Measurements from ENCODE around the gene ZNF609.
A peak's percentile ranks its signal among the peaks of the same experiment; 100 is the strongest.

Gene ZNF609

DNA sequence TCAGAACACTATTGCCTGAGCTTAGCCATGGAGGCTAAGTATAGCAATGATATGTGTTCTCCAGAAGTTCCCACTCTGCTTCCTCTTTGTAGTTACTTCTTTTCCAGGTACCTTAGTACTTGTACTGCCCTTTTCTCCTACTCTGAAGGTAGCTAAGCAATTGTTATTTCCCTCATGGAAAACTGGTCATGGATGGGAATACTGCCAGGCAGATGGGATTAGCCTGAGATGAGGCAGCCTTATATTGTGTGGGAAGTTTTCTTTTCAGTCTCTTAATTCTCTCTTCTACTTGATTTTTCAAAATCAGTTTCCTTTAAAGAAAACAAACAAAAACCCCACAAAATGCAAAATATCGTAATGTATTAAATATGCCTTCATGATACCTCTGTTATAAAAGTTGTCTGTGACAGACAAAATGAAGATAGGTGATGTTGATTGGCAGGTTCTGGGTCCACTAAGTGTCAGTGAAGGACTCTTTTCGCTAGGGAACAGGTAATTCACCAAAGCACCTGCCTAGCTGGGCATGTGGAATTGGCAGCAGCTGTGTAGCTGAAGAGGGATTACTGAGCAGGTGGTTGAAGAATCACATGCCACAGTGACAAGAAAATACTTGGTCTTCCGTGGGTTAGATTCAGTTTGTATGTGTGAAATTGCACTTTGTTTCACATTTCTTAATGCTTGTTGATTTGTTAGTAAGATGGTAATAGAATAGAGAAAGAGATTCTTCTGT is 4.1 kb downstream of the ZNF609 start:
- POLR2A ChIA-PET = no interaction called here
- Histone ChIP-seq H3K9me3 (ENCODE audit: control extremely low read depth in 1 of 5, control insufficient read depth in 4 of 5, insufficient read depth in 2 of 5, low read depth in 1 of 5, low read length in 4 of 5) (no peaks in the 10 kb centered on the region), H3K27ac (ENCODE audit: insufficient read depth in 1 of 2, low read depth in 1 of 2, low read length in 2 of 2, poor library complexity in 1 of 2, severe bottlenecking in 2 of 2) (peak overlapping the region in 1 of 2 experiments; percentile 1), H3K4me3 (ENCODE audit: control insufficient read depth in 1 of 7, extremely low read depth in 1 of 7, insufficient read depth in 4 of 7, low read depth in 2 of 7, low read length in 6 of 7) (peak overlapping the region in 1 of 7 experiments; percentile 19), H3K27me3 (replicated peaks in 2 of 5; ENCODE audit: control insufficient read depth in 4 of 5, insufficient read depth in 5 of 5, low read length in 4 of 5) (no peaks in the 10 kb centered on the region), H3K36me3 (ENCODE audit: control insufficient read depth in 4 of 4, insufficient read depth in 4 of 4, low read length in 3 of 4) (peaks cover 3 to 14% (median 7%) of the 10 kb centered on the region in 4 experiments), H3K4me1 (ENCODE audit: control extremely low read depth in 1 of 4, control insufficient read depth in 4 of 4, insufficient read depth in 4 of 4, low read length in 3 of 4) (peaks cover 20 to 63% (median 54%) of the 10 kb centered on the region in 4 experiments)
- DNase-seq = no peak
- WGBS (ENCODE audit: insufficient coverage) = 54% methylated on average over 2 of the region's 3 CpGs
- CTCF ChIA-PET = interaction anchor here (1.0 to 1.4 kb wide), 4 partner anchors 13 to 189 kb away, joined by 3 to 4 read pairs (median 4); no protein-coding TSS in a partner anchor

DNA sequence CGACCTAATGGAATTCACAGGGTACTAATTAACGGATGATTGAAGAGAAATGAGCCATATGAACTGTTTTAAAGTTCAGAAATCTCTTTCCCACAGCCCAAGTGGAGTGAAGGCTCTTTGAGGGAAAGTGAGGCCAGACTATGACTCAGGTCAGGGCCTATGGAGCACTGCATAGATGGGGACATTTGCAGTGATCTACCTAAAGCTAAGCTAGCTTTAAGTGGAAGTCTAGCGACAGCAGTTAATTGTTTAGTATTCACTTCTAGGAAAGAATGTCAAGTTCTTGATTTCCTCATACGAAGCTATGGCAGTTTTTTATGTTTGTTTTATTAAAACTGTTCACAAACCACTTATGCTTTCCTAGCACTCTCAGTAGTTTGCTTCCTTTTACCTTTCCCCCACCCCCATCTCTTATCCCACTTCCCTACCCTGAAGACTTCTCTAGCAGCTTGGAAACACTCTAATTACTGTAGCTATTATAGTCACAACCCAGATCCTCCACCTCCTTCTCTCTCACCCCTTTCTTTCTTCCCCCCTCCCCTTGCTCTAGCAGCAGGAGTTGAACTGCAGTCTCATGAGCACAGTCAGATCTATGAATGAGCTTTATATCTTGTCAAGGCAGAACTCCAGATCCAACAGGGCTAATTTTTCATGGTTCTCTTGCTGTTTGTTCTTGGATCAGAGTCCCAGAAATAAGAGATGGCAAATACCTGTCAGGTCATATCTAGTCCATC is 6.2 kb downstream of the ZNF609 start:
- peaks cover 6 to 15% (median 10%) of the 10 kb centered on the region in 4 experiments for H3K36me3 ChIP-seq (ENCODE audit: control insufficient read depth in 4 of 4, insufficient read depth in 4 of 4, low read length in 3 of 4)
- H3K27me3 ChIP-seq (replicated peaks in 2 of 5; ENCODE audit: control insufficient read depth in 4 of 5, insufficient read depth in 5 of 5, low read length in 4 of 5) = no peaks in the 10 kb centered on the region
- peaks cover 17 to 49% (median 42%) of the 10 kb centered on the region in 4 experiments for H3K4me1 ChIP-seq (ENCODE audit: control extremely low read depth in 1 of 4, control insufficient read depth in 4 of 4, insufficient read depth in 4 of 4, low read length in 3 of 4)
- H3K4me3 ChIP-seq (ENCODE audit: control insufficient read depth in 1 of 7, extremely low read depth in 1 of 7, insufficient read depth in 4 of 7, low read depth in 2 of 7, low read length in 6 of 7) = peak overlapping the region in 1 of 7 experiments; percentile 36
- H3K9me3 ChIP-seq (ENCODE audit: control extremely low read depth in 1 of 5, control insufficient read depth in 4 of 5, insufficient read depth in 2 of 5, low read depth in 1 of 5, low read length in 4 of 5) = no peaks in the 10 kb centered on the region
- DNase-seq = no peak
- WGBS (ENCODE audit: insufficient coverage) = no CpG with 5 or more reads among the region's 4 CpGs
- CTCF ChIA-PET = interaction anchor here (0.7 to 2.0 kb wide), 6 partner anchors 8 to 64 kb away, joined by 3 to 6 read pairs (median 3); no protein-coding TSS in a partner anchor
- peak overlapping the region in 1 of 2 experiments; percentile 22 for H3K27ac ChIP-seq (ENCODE audit: insufficient read depth in 1 of 2, low read depth in 1 of 2, low read length in 2 of 2, poor library complexity in 1 of 2, severe bottlenecking in 2 of 2)
- POLR2A ChIA-PET = no interaction called here

DNA sequence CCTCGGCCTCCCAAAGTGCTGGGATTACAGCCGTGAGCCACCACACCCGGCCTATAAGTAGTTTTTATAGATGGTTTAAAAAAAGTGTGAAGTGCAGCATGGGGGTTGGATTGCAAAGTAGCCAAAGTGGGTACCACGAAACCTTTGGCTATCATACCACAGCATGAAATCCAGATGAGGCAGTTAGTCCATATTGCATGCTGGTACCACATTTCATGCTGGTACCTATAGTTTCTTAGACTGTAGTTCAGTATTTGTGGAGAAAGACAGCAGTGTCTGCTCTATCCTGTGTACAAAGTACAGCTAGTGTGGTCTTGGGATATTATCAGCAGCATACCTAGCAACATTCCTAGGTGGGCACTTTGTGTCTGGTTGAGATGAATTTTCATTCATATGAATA is 11.8 kb downstream of the ZNF609 start:
- no peak for DNase-seq
- WGBS (ENCODE audit: insufficient coverage) = 100% methylated on average over 4 of the region's 4 CpGs
- Histone ChIP-seq H3K4me1 (ENCODE audit: control extremely low read depth in 1 of 4, control insufficient read depth in 4 of 4, insufficient read depth in 4 of 4, low read length in 3 of 4) (peaks cover 0 to 11% (median 6%) of the 10 kb centered on the region in 4 experiments), H3K4me3 (ENCODE audit: control insufficient read depth in 1 of 7, extremely low read depth in 1 of 7, insufficient read depth in 4 of 7, low read depth in 2 of 7, low read length in 6 of 7) (no peak overlapping the region), H3K9me3 (ENCODE audit: control extremely low read depth in 1 of 5, control insufficient read depth in 4 of 5, insufficient read depth in 2 of 5, low read depth in 1 of 5, low read length in 4 of 5) (no peaks in the 10 kb centered on the region), H3K27ac (ENCODE audit: insufficient read depth in 1 of 2, low read depth in 1 of 2, low read length in 2 of 2, poor library complexity in 1 of 2, severe bottlenecking in 2 of 2) (no peak overlapping the region), H3K27me3 (replicated peaks in 2 of 5; ENCODE audit: control insufficient read depth in 4 of 5, insufficient read depth in 5 of 5, low read length in 4 of 5) (no peaks in the 10 kb centered on the region), H3K36me3 (ENCODE audit: control insufficient read depth in 4 of 4, insufficient read depth in 4 of 4, low read length in 3 of 4) (peaks cover 6 to 22% (median 14%) of the 10 kb centered on the region in 4 experiments)
- ChIA-PET CTCF (no interaction called here), POLR2A (no interaction called here)

DNA sequence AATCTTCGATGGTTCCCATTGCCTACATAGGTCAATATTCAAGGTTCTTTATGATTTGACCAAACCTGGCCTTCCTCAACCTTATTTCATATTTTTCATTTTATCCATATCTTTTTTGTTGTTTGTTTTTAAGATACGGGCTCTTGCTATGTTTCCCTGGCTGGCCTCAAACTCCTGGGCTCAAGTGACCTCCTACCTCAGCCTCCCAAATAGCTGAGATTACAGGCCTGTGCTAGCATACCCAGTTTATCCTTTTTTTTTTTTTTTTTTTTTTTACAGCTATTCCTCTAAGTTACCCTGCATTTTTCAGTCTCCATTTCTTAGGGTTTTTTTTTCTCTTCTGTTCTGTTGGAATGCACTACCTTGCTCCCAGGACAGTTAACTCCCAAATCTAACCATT is 14.5 kb downstream of the ZNF609 start:
- 100% methylated on average over 1 of the region's 2 CpGs for WGBS (ENCODE audit: insufficient coverage)
- Histone ChIP-seq H3K27ac (ENCODE audit: insufficient read depth in 1 of 2, low read depth in 1 of 2, low read length in 2 of 2, poor library complexity in 1 of 2, severe bottlenecking in 2 of 2) (no peak overlapping the region), H3K9me3 (ENCODE audit: control extremely low read depth in 1 of 5, control insufficient read depth in 4 of 5, insufficient read depth in 2 of 5, low read depth in 1 of 5, low read length in 4 of 5) (no peaks in the 10 kb centered on the region), H3K4me3 (ENCODE audit: control insufficient read depth in 1 of 7, extremely low read depth in 1 of 7, insufficient read depth in 4 of 7, low read depth in 2 of 7, low read length in 6 of 7) (no peak overlapping the region), H3K27me3 (replicated peaks in 2 of 5; ENCODE audit: control insufficient read depth in 4 of 5, insufficient read depth in 5 of 5, low read length in 4 of 5) (no peaks in the 10 kb centered on the region), H3K4me1 (ENCODE audit: control extremely low read depth in 1 of 4, control insufficient read depth in 4 of 4, insufficient read depth in 4 of 4, low read length in 3 of 4) (peaks cover 0 to 11% (median 6%) of the 10 kb centered on the region in 4 experiments), H3K36me3 (ENCODE audit: control insufficient read depth in 4 of 4, insufficient read depth in 4 of 4, low read length in 3 of 4) (peaks cover 0 to 20% (median 8%) of the 10 kb centered on the region in 4 experiments)
- CTCF ChIA-PET = no interaction called here
- DNase-seq = no peak
- POLR2A ChIA-PET = no interaction called here

GRCh38 chr15:64476550-64476949 is 16.2 kb downstream of the ZNF609 start:
- peak in 2 of 3 donors; percentile 21 for DNase-seq
- H3K9me3 ChIP-seq (ENCODE audit: control extremely low read depth in 1 of 5, control insufficient read depth in 4 of 5, insufficient read depth in 2 of 5, low read depth in 1 of 5, low read length in 4 of 5) = no peaks in the 10 kb centered on the region
- no peak overlapping the region for H3K4me3 ChIP-seq (ENCODE audit: control insufficient read depth in 1 of 7, extremely low read depth in 1 of 7, insufficient read depth in 4 of 7, low read depth in 2 of 7, low read length in 6 of 7)
- peak overlapping the region in 1 of 2 experiments; percentile 12 for H3K27ac ChIP-seq (ENCODE audit: insufficient read depth in 1 of 2, low read depth in 1 of 2, low read length in 2 of 2, poor library complexity in 1 of 2, severe bottlenecking in 2 of 2)
- ChIA-PET CTCF (interaction anchor here (1.1 to 1.6 kb wide), 5 partner anchors 10 to 54 kb away, joined by 3 to 4 read pairs (median 3); no protein-coding TSS in a partner anchor), POLR2A (interaction anchor here (0.6 kb wide), 2 partner anchors 46 to 79 kb away, joined by 4 to 7 read pairs; no protein-coding TSS in a partner anchor)
- WGBS (ENCODE audit: insufficient coverage) = 43% methylated on average over 1 of the region's 1 CpG
- H3K27me3 ChIP-seq (replicated peaks in 2 of 5; ENCODE audit: control insufficient read depth in 4 of 5, insufficient read depth in 5 of 5, low read length in 4 of 5) = no peaks in the 10 kb centered on the region
- peaks cover 0 to 11% (median 6%) of the 10 kb centered on the region in 4 experiments for H3K4me1 ChIP-seq (ENCODE audit: control extremely low read depth in 1 of 4, control insufficient read depth in 4 of 4, insufficient read depth in 4 of 4, low read length in 3 of 4)
- H3K36me3 ChIP-seq (ENCODE audit: control insufficient read depth in 4 of 4, insufficient read depth in 4 of 4, low read length in 3 of 4) = peaks cover 0 to 20% (median 7%) of the 10 kb centered on the region in 4 experiments

GRCh38 chr15:64478863-64479262 is 18.5 kb downstream of the ZNF609 start:
- POLR2A ChIA-PET = no interaction called here
- CTCF ChIA-PET = interaction anchor here (0.8 to 1.7 kb wide), 3 partner anchors 15 to 25 kb away, joined by 3 to 4 read pairs (median 3); no protein-coding TSS in a partner anchor
- DNase-seq = no peak

More at GRCh38 chr15:64478863-64479262, 18.5 kb downstream of the ZNF609 start:
- Histone ChIP-seq H3K4me1 (ENCODE audit: control extremely low read depth in 1 of 4, control insufficient read depth in 4 of 4, insufficient read depth in 4 of 4, low read length in 3 of 4) (peaks cover 0 to 11% (median 6%) of the 10 kb centered on the region in 4 experiments), H3K4me3 (ENCODE audit: control insufficient read depth in 1 of 7, extremely low read depth in 1 of 7, insufficient read depth in 4 of 7, low read depth in 2 of 7, low read length in 6 of 7) (no peak overlapping the region), H3K36me3 (ENCODE audit: control insufficient read depth in 4 of 4, insufficient read depth in 4 of 4, low read length in 3 of 4) (peaks cover 0 to 21% (median 9%) of the 10 kb centered on the region in 4 experiments), H3K9me3 (ENCODE audit: control extremely low read depth in 1 of 5, control insufficient read depth in 4 of 5, insufficient read depth in 2 of 5, low read depth in 1 of 5, low read length in 4 of 5) (no peaks in the 10 kb centered on the region), H3K27ac (ENCODE audit: insufficient read depth in 1 of 2, low read depth in 1 of 2, low read length in 2 of 2, poor library complexity in 1 of 2, severe bottlenecking in 2 of 2) (no peak overlapping the region), H3K27me3 (replicated peaks in 2 of 5; ENCODE audit: control insufficient read depth in 4 of 5, insufficient read depth in 5 of 5, low read length in 4 of 5) (no peaks in the 10 kb centered on the region)
- WGBS (ENCODE audit: insufficient coverage) = no CpG with 5 or more reads among the region's 1 CpG
